GM12878 (cell line): Measurements from ENCODE around the gene ANKS4B.

Source experiments
- BHLHE40 ChIP-seq, 2 experiments: fragments of 450-650 bp in 1 of 2; IDR thresholded peaks; 2 replicates each; pipeline ENCODE4 v1.6.1; 2011 to 2017; ENCODE audit warnings: low read depth in 2 of 2, borderline replicate concordance in 1 of 2, improper control_type of control experiment in 1 of 2, low read length in 1 of 2, mild to moderate bottlenecking in 1 of 2
- CHD2 ChIP-seq: IDR thresholded peaks from 2 replicates; pipeline ENCODE4 v1.6.1; 2011; ENCODE audit warnings: low read depth, low read length, improper control_type of control experiment, borderline replicate concordance
- EGR1 ChIP-seq, 2 experiments: IDR thresholded peaks; 1 replicate in 1 of 2; 2 replicates in 1 of 2; pipeline ENCODE4 v1.6.1; 2011 to 2012; ENCODE audit warnings: low read depth in 2 of 2, low read length in 2 of 2, borderline replicate concordance in 1 of 2, mild to moderate bottlenecking in 1 of 2, moderate library complexity in 1 of 2
- FOXK2 ChIP-seq: fragments of 450-650 bp; IDR thresholded peaks from 2 replicates; pipeline ENCODE4 v1.6.1; 2017; ENCODE audit warnings: mild to moderate bottlenecking, moderate library complexity
- HDAC6 ChIP-seq: fragments of 200-600 bp; sonication (generic); IDR thresholded peaks from one replicate; pipeline ENCODE4 v1.8.0; 2017; ENCODE audit warnings: antibody characterized with exemption; ENCODE audit not compliant: unreplicated experiment
- POLR2AphosphoS5 ChIP-seq: IDR thresholded peaks from 2 replicates; pipeline ENCODE4 v1.6.1; 2011; ENCODE audit warnings: mild to moderate bottlenecking, low read length, inconsistent platforms
- TCF7 ChIP-seq: IDR thresholded peaks from 2 replicates; pipeline ENCODE4 v1.6.1; 2014; ENCODE audit warnings: antibody characterized with exemption, borderline replicate concordance
- YY1 ChIP-seq: IDR thresholded peaks from 2 replicates; pipeline ENCODE4 v1.6.1; 2011; ENCODE audit warnings: low read depth, mild to moderate bottlenecking, low read length
- TF ChIP-seq, protein P1 (sequence below), 3 experiments: IDR thresholded peaks in 2 of 3; conservative IDR thresholded peaks in 1 of 3; 2 replicates each; pipeline ENCODE4 v1.5.1; 2011; ENCODE audit warnings: low read depth in 3 of 3, low read length in 3 of 3, mild to moderate bottlenecking in 3 of 3, control low read depth in 2 of 3, moderate library complexity in 2 of 3, inconsistent platforms in 1 of 3, mixed read lengths in 1 of 3; ENCODE audit not compliant: control insufficient read depth in 2 of 3, insufficient read depth in 1 of 3; ENCODE audit errors: extremely low read depth in 1 of 3
- TF ChIP-seq, protein P2 (sequence below): IDR thresholded peaks from 2 replicates; pipeline ENCODE4 v1.6.1; 2012; ENCODE audit warnings: improper control_type of control experiment, low read depth, low read length; ENCODE audit not compliant: insufficient replicate concordance
- TF ChIP-seq, protein P3 (sequence below): fragments of 450-650 bp; IDR thresholded peaks from 2 replicates; pipeline ENCODE4 v1.6.1; 2016; ENCODE audit warnings: mild to moderate bottlenecking

GRCh38 chr16:21300309-21301167 lies 67.0 kb downstream of the ANKS4B start:
- peak; percentile 71 to 86 for TF ChIP-seq BHLHE40 (IDR thresholded peaks at IDR 0.05; ENCODE audit: borderline replicate concordance in 1 of 2, low read depth in 2 of 2, low read length in 1 of 2)
- TF ChIP-seq FOXK2, result no peak
- TF ChIP-seq, protein P1, sequence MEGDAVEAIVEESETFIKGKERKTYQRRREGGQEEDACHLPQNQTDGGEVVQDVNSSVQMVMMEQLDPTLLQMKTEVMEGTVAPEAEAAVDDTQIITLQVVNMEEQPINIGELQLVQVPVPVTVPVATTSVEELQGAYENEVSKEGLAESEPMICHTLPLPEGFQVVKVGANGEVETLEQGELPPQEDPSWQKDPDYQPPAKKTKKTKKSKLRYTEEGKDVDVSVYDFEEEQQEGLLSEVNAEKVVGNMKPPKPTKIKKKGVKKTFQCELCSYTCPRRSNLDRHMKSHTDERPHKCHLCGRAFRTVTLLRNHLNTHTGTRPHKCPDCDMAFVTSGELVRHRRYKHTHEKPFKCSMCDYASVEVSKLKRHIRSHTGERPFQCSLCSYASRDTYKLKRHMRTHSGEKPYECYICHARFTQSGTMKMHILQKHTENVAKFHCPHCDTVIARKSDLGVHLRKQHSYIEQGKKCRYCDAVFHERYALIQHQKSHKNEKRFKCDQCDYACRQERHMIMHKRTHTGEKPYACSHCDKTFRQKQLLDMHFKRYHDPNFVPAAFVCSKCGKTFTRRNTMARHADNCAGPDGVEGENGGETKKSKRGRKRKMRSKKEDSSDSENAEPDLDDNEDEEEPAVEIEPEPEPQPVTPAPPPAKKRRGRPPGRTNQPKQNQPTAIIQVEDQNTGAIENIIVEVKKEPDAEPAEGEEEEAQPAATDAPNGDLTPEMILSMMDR (IDR thresholded peaks at IDR 0.05 in 2 of 3, conservative IDR thresholded peaks at IDR 0.05 in 1 of 3; ENCODE audit: control insufficient read depth in 2 of 3, extremely low read depth in 1 of 3, insufficient read depth in 1 of 3, low read depth in 3 of 3, low read length in 3 of 3), result peak; percentile 71 to 97 (median 77)
- TF ChIP-seq CHD2, result peak; percentile 37; the same call in 1 of the 2 replicates
- no peak for TF ChIP-seq EGR1 (IDR thresholded peaks at IDR 0.05; ENCODE audit: borderline replicate concordance in 1 of 2, low read depth in 2 of 2, low read length in 2 of 2)
- no peak for TF ChIP-seq HDAC6
- TF ChIP-seq, protein P2, sequence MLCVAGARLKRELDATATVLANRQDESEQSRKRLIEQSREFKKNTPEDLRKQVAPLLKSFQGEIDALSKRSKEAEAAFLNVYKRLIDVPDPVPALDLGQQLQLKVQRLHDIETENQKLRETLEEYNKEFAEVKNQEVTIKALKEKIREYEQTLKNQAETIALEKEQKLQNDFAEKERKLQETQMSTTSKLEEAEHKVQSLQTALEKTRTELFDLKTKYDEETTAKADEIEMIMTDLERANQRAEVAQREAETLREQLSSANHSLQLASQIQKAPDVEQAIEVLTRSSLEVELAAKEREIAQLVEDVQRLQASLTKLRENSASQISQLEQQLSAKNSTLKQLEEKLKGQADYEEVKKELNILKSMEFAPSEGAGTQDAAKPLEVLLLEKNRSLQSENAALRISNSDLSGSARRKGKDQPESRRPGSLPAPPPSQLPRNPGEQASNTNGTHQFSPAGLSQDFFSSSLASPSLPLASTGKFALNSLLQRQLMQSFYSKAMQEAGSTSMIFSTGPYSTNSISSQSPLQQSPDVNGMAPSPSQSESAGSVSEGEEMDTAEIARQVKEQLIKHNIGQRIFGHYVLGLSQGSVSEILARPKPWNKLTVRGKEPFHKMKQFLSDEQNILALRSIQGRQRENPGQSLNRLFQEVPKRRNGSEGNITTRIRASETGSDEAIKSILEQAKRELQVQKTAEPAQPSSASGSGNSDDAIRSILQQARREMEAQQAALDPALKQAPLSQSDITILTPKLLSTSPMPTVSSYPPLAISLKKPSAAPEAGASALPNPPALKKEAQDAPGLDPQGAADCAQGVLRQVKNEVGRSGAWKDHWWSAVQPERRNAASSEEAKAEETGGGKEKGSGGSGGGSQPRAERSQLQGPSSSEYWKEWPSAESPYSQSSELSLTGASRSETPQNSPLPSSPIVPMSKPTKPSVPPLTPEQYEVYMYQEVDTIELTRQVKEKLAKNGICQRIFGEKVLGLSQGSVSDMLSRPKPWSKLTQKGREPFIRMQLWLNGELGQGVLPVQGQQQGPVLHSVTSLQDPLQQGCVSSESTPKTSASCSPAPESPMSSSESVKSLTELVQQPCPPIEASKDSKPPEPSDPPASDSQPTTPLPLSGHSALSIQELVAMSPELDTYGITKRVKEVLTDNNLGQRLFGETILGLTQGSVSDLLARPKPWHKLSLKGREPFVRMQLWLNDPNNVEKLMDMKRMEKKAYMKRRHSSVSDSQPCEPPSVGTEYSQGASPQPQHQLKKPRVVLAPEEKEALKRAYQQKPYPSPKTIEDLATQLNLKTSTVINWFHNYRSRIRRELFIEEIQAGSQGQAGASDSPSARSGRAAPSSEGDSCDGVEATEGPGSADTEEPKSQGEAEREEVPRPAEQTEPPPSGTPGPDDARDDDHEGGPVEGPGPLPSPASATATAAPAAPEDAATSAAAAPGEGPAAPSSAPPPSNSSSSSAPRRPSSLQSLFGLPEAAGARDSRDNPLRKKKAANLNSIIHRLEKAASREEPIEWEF, result no peak
- no peak for TF ChIP-seq POLR2AphosphoS5
- no peak for TF ChIP-seq TCF7
- TF ChIP-seq, protein P3, sequence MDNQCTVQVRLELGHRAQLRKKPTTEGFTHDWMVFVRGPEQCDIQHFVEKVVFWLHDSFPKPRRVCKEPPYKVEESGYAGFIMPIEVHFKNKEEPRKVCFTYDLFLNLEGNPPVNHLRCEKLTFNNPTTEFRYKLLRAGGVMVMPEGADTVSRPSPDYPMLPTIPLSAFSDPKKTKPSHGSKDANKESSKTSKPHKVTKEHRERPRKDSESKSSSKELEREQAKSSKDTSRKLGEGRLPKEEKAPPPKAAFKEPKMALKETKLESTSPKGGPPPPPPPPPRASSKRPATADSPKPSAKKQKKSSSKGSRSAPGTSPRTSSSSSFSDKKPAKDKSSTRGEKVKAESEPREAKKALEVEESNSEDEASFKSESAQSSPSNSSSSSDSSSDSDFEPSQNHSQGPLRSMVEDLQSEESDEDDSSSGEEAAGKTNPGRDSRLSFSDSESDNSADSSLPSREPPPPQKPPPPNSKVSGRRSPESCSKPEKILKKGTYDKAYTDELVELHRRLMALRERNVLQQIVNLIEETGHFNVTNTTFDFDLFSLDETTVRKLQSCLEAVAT, result peak; percentile 44; the same call in 1 of the 2 replicates
- TF ChIP-seq YY1, result peak; percentile 75
